Pulmonary artery endothelial cell (primary cell): ENCODE results near the gene GNG14. TPM values are rescaled to one million over a fixed set of nuclear protein-coding genes. Genes with fewer than 3 reads are reported as not detected.
A peak's percentile ranks its signal among the peaks of the same experiment; 100 is the strongest.
"Not testable (repeated sequence)": the region's sequence is repeated elsewhere in the genome, so short reads cannot be mapped to it uniquely, and the experiment has no call there.

Experiments used
- DNase-seq: peaks from one replicate; pipeline ENCODE4 v3.0.0-alpha.2; 2011; ENCODE audit warnings: low read depth, low spot score
- total RNA-seq: library from RNA; depleted of rRNA; stranded (reverse); fragments of >200 nt; gene quantifications from 2 replicates; pipeline ENCODE4 v1.2.3, GENCODE V29; 2014

Gene GNG14
- total RNA-seq, 1 donor from 2014 or later, result not detected

- no peak for DNase-seq
These were observed 20.0 kb upstream of the GNG14 start for GRCh38 chr19:12667731-12668302.

GRCh38 chr19:12668346-12668745 is 19.5 kb upstream of the GNG14 start:
- no peak for DNase-seq

GRCh38 chr19:12668932-12669269 is 18.9 kb upstream of the GNG14 start:
- DNase-seq, result no peak

GRCh38 chr19:12669270-12670158 is 18.3 kb upstream of the GNG14 start:
- DNase-seq, result no peak

GRCh38 chr19:12670159-12670928 is 17.5 kb upstream of the GNG14 start:
- DNase-seq, result no peak

- DNase-seq, result no peak
These were observed 15.1 kb upstream of the GNG14 start for GRCh38 chr19:12672744-12673143.

- no peak for DNase-seq
These were observed 12.4 kb upstream of the GNG14 start for GRCh38 chr19:12675399-12675798.

GRCh38 chr19:12675940-12676339 is 11.9 kb upstream of the GNG14 start:
- DNase-seq, result no peak

- no peak for DNase-seq
These were observed 11.4 kb upstream of the GNG14 start for GRCh38 chr19:12676384-12676792.

GRCh38 chr19:12676928-12677327 is 10.9 kb upstream of the GNG14 start:
- DNase-seq, result no peak

- DNase-seq, result not testable (repeated sequence)
These were observed 9.8 kb upstream of the GNG14 start for GRCh38 chr19:12678039-12678438.

GRCh38 chr19:12680034-12680433 is 7.8 kb upstream of the GNG14 start:
- DNase-seq, result no peak

- peak; percentile 93 for DNase-seq
These were observed 6.5 kb upstream of the GNG14 start, which contains the start of gene DHPS for GRCh38 chr19:12681074-12681987. DHPS (minus strand) TSS chr19:12681880; CDS start chr19:12681766, 114 bp downstream.

GRCh38 chr19:12685831-12686230 is 2.0 kb upstream of the GNG14 start:
- no peak for DNase-seq

GRCh38 chr19:12689012-12689411 is 1.2 kb downstream of the GNG14 start:
- DNase-seq, result no peak

- no peak for DNase-seq
These were observed 1.9 kb downstream of the GNG14 start for GRCh38 chr19:12689581-12690216.

GRCh38 chr19:12692960-12693359 is 5.2 kb downstream of the GNG14 start:
- DNase-seq, result no peak

- no peak for DNase-seq
These were observed 6.8 kb downstream of the GNG14 start for GRCh38 chr19:12694641-12695040.

GRCh38 chr19:12695096-12695495 is 7.3 kb downstream of the GNG14 start:
- no peak for DNase-seq

- DNase-seq, result no peak
These were observed 7.7 kb downstream of the GNG14 start for GRCh38 chr19:12695514-12695913.

- no peak for DNase-seq
These were observed 8.2 kb downstream of the GNG14 start for GRCh38 chr19:12695997-12696365.
